ENCODE measurements around the gene AP1M1. TPM values are rescaled to one million over a fixed set of nuclear protein-coding genes. Genes with fewer than 3 reads are reported as not detected.

AP1M1 gene
- total RNA-seq = 100 to 1,000 TPM in 1 of 2 donors, 10 to 100 TPM in 1; 77.5 to 121 TPM

GRCh38 chr19:16197622-16198369 is at the start of gene AP1M1:
Gene AP1M1, plus strand, starts transcription at chr19:16197911. Its CDS starts 116 bp downstream, at chr19:16198027.
- DNase-seq (ENCODE audit: low spot score) (peak; percentile 89), ATAC-seq (ENCODE audit: insufficient number of reproducible peaks, low FRiP score, low read depth) (peak; percentile 89)
- Histone ChIP-seq H3K4me3 (peak within 1 kb of the TSS; percentile 98), H3K27ac (peak within 1 kb of the TSS; percentile 74 to 85), H3K9me3 (no peaks in the 10 kb centered on the region), H3K36me3 (peaks cover 7% of the 10 kb centered on the region), H3K27me3 (replicated peaks; ENCODE audit: insufficient read depth) (no peaks in the 10 kb centered on the region), H3K4me1 (ENCODE audit: control insufficient read depth in 1 of 2, low read depth in 2 of 2) (peaks cover 18 to 22% of the 10 kb centered on the region in 2 donors)
- no peak for TF ChIP-seq CTCF (IDR thresholded peaks at IDR 0.05)

- TF ChIP-seq CTCF (IDR thresholded peaks at IDR 0.05) = no peak
- no peaks in the 10 kb centered on the region for H3K9me3 ChIP-seq
- DNase-seq (ENCODE audit: low spot score) (no peak), ATAC-seq (ENCODE audit: insufficient number of reproducible peaks, low FRiP score, low read depth) (no peak)
- H3K27me3 ChIP-seq (replicated peaks; ENCODE audit: insufficient read depth) = no peaks in the 10 kb centered on the region
- H3K4me3 ChIP-seq = no peak overlapping the region
- no peak overlapping the region for H3K27ac ChIP-seq
- H3K36me3 ChIP-seq = no peaks in the 10 kb centered on the region
- H3K4me1 ChIP-seq (ENCODE audit: control insufficient read depth in 1 of 2, low read depth in 2 of 2) = no peaks in the 10 kb centered on the region
These were observed 49.1 kb upstream of the AP1M1 start for GRCh38 chr19:16148443-16149229.

- Histone ChIP-seq H3K4me3 (no peak overlapping the region), H3K27me3 (replicated peaks; ENCODE audit: insufficient read depth) (no peaks in the 10 kb centered on the region), H3K27ac (no peak overlapping the region), H3K9me3 (no peaks in the 10 kb centered on the region), H3K4me1 (ENCODE audit: control insufficient read depth in 1 of 2, low read depth in 2 of 2) (no peaks in the 10 kb centered on the region), H3K36me3 (no peaks in the 10 kb centered on the region)
- DNase-seq (ENCODE audit: low spot score) (no peak), ATAC-seq (ENCODE audit: insufficient number of reproducible peaks, low FRiP score, low read depth) (no peak)
- TF ChIP-seq CTCF (IDR thresholded peaks at IDR 0.05) = no peak
These were observed 44.0 kb upstream of the AP1M1 start for GRCh38 chr19:16153582-16154336.

GRCh38 chr19:16154557-16154956 is 43.2 kb upstream of the AP1M1 start:
- Histone ChIP-seq H3K36me3 (no peaks in the 10 kb centered on the region), H3K27ac (no peak overlapping the region), H3K27me3 (replicated peaks; ENCODE audit: insufficient read depth) (no peaks in the 10 kb centered on the region), H3K4me1 (ENCODE audit: control insufficient read depth in 1 of 2, low read depth in 2 of 2) (no peaks in the 10 kb centered on the region), H3K9me3 (no peaks in the 10 kb centered on the region), H3K4me3 (no peak overlapping the region)
- no peak for TF ChIP-seq CTCF (IDR thresholded peaks at IDR 0.05)
- ATAC-seq (ENCODE audit: insufficient number of reproducible peaks, low FRiP score, low read depth) (no peak), DNase-seq (ENCODE audit: low spot score) (no peak)

- TF ChIP-seq CTCF (IDR thresholded peaks at IDR 0.05) = no peak
- H3K36me3 ChIP-seq = no peaks in the 10 kb centered on the region
- no peaks in the 10 kb centered on the region for H3K4me1 ChIP-seq (ENCODE audit: control insufficient read depth in 1 of 2, low read depth in 2 of 2)
- no peak for DNase-seq (ENCODE audit: low spot score)
- H3K27me3 ChIP-seq (replicated peaks; ENCODE audit: insufficient read depth) = no peaks in the 10 kb centered on the region
- ATAC-seq (ENCODE audit: insufficient number of reproducible peaks, low FRiP score, low read depth) = no peak
- H3K4me3 ChIP-seq = no peak overlapping the region
- H3K27ac ChIP-seq = no peak overlapping the region
- no peaks in the 10 kb centered on the region for H3K9me3 ChIP-seq
These were observed 42.6 kb upstream of the AP1M1 start for GRCh38 chr19:16155128-16155527.

Measured in thoracic aorta (tissue), 2 donors.